ENCODE data around the gene COA7. TPM values are rescaled to one million over a fixed set of nuclear protein-coding genes. Genes with fewer than 3 reads are reported as not detected.
A peak's percentile ranks its signal among the peaks of the same experiment; 100 is the strongest.
"Not testable (repeated sequence)": the region's sequence is repeated elsewhere in the genome, so short reads cannot be mapped to it uniquely, and the experiment has no call there.

The COA7 gene
- polyA plus RNA-seq, 6 donors from 2014 or later: 1.3 to 2.3 (median 1.8) TPM

DNA sequence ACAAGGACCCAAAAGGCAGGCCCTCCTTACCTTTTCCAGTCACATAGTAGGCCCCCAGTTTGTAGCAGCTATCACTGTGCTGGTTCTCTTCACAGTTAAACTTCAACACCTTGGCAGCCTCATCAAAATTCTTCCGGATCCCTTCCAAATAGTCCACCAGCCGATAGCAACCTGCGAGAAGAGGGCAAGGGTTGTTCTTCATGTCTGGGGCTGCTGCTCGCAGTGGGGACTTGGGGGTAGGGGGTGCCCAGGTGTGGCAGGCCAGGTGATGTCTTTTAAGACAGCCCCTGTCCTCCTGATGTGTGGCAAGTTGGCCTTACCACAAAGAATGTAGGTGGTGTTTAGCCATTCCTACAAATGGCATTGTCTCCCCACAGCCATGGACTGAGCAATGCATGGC lies 5.5 kb downstream of the COA7 start:
- no peak for ATAC-seq (ENCODE audit: low read depth in 2 of 2)
- H3K36me3 Mint-ChIP-seq: peaks cover 7 to 10% of the 10 kb centered on the region in 2 donors
- no peak overlapping the region for H3K27ac Mint-ChIP-seq
- H3K9me3 Mint-ChIP-seq: no peaks in the 10 kb centered on the region
- no peaks in the 10 kb centered on the region for H3K27me3 Mint-ChIP-seq
- no peak for DNase-seq
- H3K4me3 Mint-ChIP-seq: no peak overlapping the region
- H3K4me1 Mint-ChIP-seq: peaks cover 7 to 21% (median 13%) of the 10 kb centered on the region in 3 donors

DNA sequence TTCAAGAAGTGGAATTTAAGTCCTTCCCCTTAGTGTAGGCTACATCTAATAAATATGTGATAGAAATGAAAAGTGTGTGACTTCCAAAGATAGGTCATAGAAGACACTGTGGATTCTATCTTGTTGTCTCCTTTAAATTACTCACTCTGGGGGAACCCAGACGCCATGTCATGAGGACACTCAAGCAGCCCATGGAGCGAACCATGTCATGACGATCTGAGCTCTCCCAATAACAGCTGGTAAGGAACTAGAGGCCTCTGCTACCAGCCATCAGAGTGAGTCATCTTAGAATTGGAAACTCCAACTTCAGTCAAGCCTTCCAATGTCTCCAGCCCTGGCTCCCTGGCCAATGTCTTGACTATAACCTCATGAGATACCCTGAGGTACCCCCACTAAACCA lies 6.3 kb downstream of the COA7 start:
- ATAC-seq (ENCODE audit: low read depth in 2 of 2): no peak
- no peaks in the 10 kb centered on the region for H3K9me3 Mint-ChIP-seq
- no peaks in the 10 kb centered on the region for H3K27me3 Mint-ChIP-seq
- peaks cover 7 to 18% of the 10 kb centered on the region in 2 donors for H3K36me3 Mint-ChIP-seq
- H3K27ac Mint-ChIP-seq: peak overlapping the region in 1 of 6 donors; percentile 15
- no peak for DNase-seq
- peaks cover 6 to 19% (median 9%) of the 10 kb centered on the region in 3 donors for H3K4me1 Mint-ChIP-seq
- H3K4me3 Mint-ChIP-seq: no peak overlapping the region

DNA sequence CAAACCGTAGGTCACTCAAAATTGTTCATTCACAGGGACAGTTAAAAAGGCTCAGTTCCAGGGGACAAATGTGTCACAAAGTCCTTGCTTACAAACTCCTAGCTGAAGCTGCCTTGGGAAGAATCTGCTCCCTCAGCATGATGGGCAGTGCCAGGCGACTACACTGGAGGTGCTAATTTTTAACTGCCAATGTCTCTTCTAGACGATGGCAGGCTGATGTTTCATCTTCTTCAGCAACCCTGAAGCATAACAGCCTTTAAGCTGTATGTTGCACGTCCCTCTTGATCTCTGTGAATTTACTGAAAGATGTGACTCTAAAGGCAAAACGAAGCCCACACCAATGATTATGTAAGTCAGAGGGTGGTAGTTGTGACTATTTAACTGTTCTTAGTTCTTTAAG lies 11.3 kb downstream of the COA7 start:
- Mint-ChIP-seq H3K27me3 (no peaks in the 10 kb centered on the region), H3K9me3 (peaks cover 0 to 2% (median 0%) of the 10 kb centered on the region in 7 donors), H3K4me3 (no peak overlapping the region), H3K36me3 (peaks cover 8 to 11% of the 10 kb centered on the region in 2 donors), H3K4me1 (peaks cover 7 to 31% (median 27%) of the 10 kb centered on the region in 3 donors), H3K27ac (peak overlapping the region in 1 of 6 donors; percentile 91)
- DNase-seq (no peak), ATAC-seq (ENCODE audit: low read depth in 2 of 2) (no peak)

DNA sequence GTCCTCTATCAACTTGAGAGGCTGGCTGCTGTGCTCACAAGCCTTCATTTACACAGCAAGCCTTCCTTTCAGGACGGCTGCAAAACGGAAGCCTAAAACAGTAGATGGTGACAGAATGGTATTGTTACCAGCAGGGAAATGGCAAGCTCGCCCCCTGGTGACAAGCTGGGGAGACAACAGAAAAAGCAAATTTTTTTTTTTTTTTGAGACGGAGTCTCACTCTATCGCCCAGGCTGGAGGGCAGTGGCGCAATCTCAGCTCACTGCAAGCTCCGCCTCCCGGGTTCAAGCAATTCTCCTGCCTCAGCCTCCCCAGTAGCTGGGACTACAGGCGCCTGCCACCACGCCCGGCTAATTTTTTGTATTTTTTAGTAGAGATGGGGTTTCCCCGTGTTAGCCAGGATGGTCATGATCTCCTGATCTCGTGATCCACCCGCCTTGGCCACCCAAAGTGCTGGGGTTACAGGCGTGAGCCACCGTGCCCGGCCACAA lies 11.8 kb downstream of the COA7 start:
- not testable (repeated sequence) for H3K36me3 Mint-ChIP-seq, H3K9me3 Mint-ChIP-seq, H3K27me3 Mint-ChIP-seq
- Mint-ChIP-seq H3K27ac (peak overlapping the region in 5 of 6 donors; percentile 57 to 91 (median 81)), H3K4me3 (peak overlapping the region in 7 of 8 donors; percentile 15 to 73 (median 34)), H3K4me1 (peaks cover 7 to 29% (median 27%) of the 10 kb centered on the region in 3 donors)
- peak; percentile 76 for DNase-seq
- peak; percentile 99 for ATAC-seq (ENCODE audit: low read depth in 2 of 2)

DNA sequence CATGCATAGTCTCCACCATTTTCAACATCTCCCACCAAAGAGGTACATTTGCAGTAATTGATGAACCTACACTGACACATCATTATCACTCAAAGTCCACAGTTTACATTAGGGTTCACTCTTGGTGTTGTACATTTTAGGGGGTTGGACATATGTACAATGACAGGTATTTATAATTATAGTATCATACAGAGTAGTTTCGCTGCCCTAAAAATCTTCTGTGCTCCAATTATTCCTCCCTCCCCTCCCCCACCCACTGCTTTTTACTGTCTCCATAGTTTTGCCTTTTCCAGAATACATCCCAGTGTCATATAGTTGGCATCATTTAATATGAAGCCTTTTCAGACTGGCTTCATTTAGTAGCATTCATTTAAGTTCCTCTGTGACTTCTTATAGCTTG lies 13.6 kb downstream of the COA7 start:
- Mint-ChIP-seq H3K4me3 (no peak overlapping the region), H3K27ac (peak overlapping the region in 3 of 6 donors; percentile 4 to 81 (median 7)), H3K9me3 (peaks cover 0 to 2% (median 0%) of the 10 kb centered on the region in 7 donors), H3K27me3 (no peaks in the 10 kb centered on the region), H3K4me1 (peaks cover 11 to 33% (median 29%) of the 10 kb centered on the region in 3 donors), H3K36me3 (peaks cover 8 to 15% of the 10 kb centered on the region in 2 donors)
- no peak for DNase-seq
- ATAC-seq (ENCODE audit: low read depth in 2 of 2): no peak

DNA sequence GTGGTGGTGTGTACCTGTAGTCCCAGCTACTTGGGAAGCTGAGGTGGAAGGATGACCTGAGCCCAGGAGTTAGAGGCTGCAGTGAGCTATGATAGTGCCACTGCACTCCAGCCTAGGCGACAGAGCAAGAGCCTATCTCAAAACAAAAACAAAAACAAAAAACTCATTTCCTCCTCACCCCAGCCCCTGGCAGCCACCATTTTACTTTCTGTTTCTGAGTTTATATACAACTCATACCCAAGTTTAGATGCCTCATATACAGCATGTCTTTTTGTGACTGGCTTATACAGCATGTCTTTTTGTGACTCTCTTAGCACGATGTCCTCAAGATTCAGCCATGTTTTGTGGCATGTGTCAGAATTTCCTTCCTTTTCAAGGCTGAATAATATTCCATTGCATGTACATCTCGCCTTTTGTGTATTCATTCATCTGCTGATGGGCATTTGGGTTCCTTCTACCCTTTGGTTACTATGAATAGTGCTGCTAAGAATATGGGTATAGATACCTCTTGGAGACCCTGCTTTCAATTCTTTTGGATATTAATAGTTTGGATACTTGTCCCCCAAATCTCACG lies 14.7 kb downstream of the COA7 start:
- peaks cover 13 to 15% of the 10 kb centered on the region in 2 donors for H3K36me3 Mint-ChIP-seq
- no peak for ATAC-seq (ENCODE audit: low read depth in 2 of 2)

DNA sequence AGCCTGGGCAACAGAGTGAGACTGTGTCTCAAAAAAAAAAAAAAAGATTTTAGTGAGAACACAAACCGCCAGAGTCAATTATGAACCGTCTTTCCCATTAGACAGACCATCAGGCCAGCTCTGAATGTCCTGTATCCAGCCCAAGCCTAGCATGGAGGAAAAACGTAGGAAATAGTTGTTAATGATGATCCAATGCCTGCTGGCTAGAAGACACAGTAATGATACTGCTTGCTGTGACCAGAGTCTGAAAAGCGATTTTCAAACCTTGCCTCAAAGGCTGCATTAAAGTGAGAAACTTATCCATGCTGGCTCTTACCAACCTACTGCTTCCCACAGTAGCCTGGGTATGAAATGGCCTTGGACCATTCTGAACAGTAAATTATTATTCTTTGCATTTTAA lies 17.0 kb downstream of the COA7 start:
- Mint-ChIP-seq H3K4me3 (no peak overlapping the region), H3K27me3 (no peaks in the 10 kb centered on the region), H3K9me3 (peaks cover 0 to 2% (median 0%) of the 10 kb centered on the region in 7 donors), H3K27ac (peak overlapping the region in 1 of 6 donors; percentile 50), H3K36me3 (peaks cover 7 to 13% of the 10 kb centered on the region in 2 donors), H3K4me1 (peaks cover 18 to 22% (median 21%) of the 10 kb centered on the region in 3 donors)
- DNase-seq (no peak), ATAC-seq (ENCODE audit: low read depth in 2 of 2) (no peak)

More for the DNA sequence above, 14.7 kb downstream of the COA7 start:
- H3K27me3 Mint-ChIP-seq: no peaks in the 10 kb centered on the region
- peaks cover 0 to 2% (median 0%) of the 10 kb centered on the region in 7 donors for H3K9me3 Mint-ChIP-seq
- no peak overlapping the region for H3K4me3 Mint-ChIP-seq
- peaks cover 16 to 33% (median 32%) of the 10 kb centered on the region in 3 donors for H3K4me1 Mint-ChIP-seq
- DNase-seq: no peak
- peak overlapping the region in 1 of 6 donors; percentile 81 for H3K27ac Mint-ChIP-seq

DNA sequence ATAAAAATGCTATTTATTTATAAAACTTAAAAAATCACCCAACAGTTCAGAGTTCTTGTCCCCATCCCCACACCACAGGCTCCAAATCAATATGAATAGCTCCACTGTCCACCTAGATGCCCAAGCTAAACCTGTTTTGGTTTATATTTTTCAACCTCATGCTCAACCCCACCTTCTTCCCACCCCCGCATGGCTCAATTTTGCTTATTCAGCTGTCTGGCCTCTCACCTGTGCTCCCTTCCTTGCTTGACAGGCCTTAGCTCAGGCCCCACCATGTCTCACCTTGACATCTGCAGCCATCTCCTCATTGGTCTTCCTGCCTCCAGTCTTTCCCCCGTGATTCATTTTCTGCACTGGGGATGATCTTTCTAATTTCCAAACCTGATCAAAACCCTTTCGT lies 17.8 kb downstream of the COA7 start:
- Mint-ChIP-seq H3K36me3 (peaks cover 7 to 13% of the 10 kb centered on the region in 2 donors), H3K4me1 (peaks cover 13 to 15% (median 15%) of the 10 kb centered on the region in 3 donors), H3K4me3 (no peak overlapping the region), H3K27me3 (no peaks in the 10 kb centered on the region), H3K9me3 (peaks cover 0 to 2% (median 0%) of the 10 kb centered on the region in 7 donors), H3K27ac (peak overlapping the region in 4 of 6 donors; percentile 10 to 53 (median 47))
- no peak for ATAC-seq (ENCODE audit: low read depth in 2 of 2)
- DNase-seq: no peak

DNA sequence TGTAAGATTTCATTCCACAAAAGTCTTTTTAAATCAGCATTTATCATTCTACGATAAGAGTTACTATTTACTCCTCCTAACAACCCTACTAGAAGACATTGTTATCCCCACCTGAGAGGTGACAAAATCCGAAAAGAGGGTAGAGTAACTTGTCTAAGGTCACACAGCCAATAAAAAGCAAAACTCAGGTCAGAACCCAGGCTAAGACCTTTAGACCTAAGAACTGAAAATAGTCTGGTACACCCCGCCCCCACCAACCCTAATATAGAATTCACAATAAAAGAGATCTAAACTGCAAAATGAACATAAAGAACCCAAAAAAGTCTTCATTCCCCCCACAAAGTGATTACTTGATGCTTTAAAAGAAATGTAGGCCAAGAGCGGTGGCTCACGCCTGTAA lies 18.6 kb downstream of the COA7 start:
- peaks cover 0 to 2% (median 0%) of the 10 kb centered on the region in 7 donors for H3K9me3 Mint-ChIP-seq
- ATAC-seq (ENCODE audit: low read depth in 2 of 2) (no peak), DNase-seq (no peak)
- H3K4me1 Mint-ChIP-seq: peaks cover 7 to 12% (median 10%) of the 10 kb centered on the region in 3 donors
- peaks cover 7 to 13% of the 10 kb centered on the region in 2 donors for H3K36me3 Mint-ChIP-seq
- no peaks in the 10 kb centered on the region for H3K27me3 Mint-ChIP-seq
- H3K4me3 Mint-ChIP-seq: no peak overlapping the region
- H3K27ac Mint-ChIP-seq: peak overlapping the region in 2 of 6 donors; percentile 15 to 90

DNA sequence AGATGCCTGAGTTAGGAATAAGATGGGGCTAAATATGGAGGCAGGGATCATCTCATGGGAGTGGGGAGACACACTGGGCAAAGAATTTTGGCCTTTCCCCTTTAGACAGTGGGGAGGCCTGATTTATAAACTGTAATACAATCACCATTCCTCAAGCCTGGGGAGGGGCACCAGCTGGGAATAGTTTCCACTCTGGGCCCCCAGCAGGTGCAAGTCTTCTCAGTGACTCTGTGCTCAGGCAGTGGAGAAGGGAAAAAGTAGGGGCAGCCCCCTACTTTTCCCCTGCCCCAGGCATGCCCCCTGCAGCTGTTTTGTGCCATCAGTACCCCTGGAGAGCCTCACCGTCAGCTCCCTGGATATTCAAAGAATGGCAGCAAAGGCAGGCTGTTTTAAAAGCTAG lies 19.1 kb downstream of the COA7 start:
- H3K27ac Mint-ChIP-seq: peak overlapping the region in 2 of 6 donors; percentile 72 to 90
- H3K4me3 Mint-ChIP-seq: no peak overlapping the region

DNA sequence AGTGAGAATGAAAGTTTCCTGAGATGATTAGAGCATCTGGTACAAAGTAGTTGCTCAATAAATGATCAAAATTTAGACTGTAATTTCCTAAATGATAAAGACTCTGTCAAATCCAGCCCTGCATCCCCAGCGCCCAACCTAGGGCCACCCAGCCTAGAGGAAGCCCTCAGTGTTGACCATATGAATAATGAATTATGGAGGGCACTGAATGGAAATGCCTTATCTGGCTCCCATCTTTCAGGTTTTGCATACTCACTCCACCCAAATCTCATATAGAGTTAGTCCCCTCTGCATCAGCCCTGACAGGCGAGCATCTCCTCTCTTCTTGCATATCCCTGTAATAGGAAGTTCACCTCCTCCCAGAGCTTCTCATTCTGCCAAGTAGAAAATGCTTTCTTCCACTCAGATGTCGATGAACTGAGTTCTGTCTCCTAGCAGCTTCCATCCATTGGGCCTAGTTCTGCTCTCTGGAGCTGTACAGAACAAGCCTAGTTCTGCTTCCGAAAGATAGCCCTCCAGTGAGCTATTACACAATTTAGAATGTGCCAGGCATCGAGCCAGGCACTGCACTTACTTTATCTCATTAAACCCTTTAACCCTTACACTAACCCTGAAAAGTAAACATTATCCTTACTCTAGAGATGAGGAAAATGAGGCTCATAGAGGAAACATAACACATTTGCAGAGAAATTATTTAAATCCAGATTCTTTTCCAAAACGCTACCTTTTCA lies 20.9 kb downstream of the COA7 start:
- ATAC-seq (ENCODE audit: low read depth in 2 of 2) (no peak), DNase-seq (no peak)
- no peaks in the 10 kb centered on the region for H3K27me3 Mint-ChIP-seq
- peaks cover 6 to 12% (median 7%) of the 10 kb centered on the region in 3 donors for H3K4me1 Mint-ChIP-seq
- no peaks in the 10 kb centered on the region for H3K9me3 Mint-ChIP-seq
- no peak overlapping the region for H3K4me3 Mint-ChIP-seq
- H3K27ac Mint-ChIP-seq: peak overlapping the region in 1 of 6 donors; percentile 57
- H3K36me3 Mint-ChIP-seq: peaks cover 7 to 10% of the 10 kb centered on the region in 2 donors

More for the DNA sequence above, 19.1 kb downstream of the COA7 start:
- no peak for ATAC-seq (ENCODE audit: low read depth in 2 of 2)
- H3K9me3 Mint-ChIP-seq: peaks cover 0 to 2% (median 0%) of the 10 kb centered on the region in 7 donors
- H3K4me1 Mint-ChIP-seq: peaks cover 6 to 12% (median 7%) of the 10 kb centered on the region in 3 donors
- no peak for DNase-seq
- peaks cover 7 to 11% of the 10 kb centered on the region in 2 donors for H3K36me3 Mint-ChIP-seq
- no peaks in the 10 kb centered on the region for H3K27me3 Mint-ChIP-seq

DNA sequence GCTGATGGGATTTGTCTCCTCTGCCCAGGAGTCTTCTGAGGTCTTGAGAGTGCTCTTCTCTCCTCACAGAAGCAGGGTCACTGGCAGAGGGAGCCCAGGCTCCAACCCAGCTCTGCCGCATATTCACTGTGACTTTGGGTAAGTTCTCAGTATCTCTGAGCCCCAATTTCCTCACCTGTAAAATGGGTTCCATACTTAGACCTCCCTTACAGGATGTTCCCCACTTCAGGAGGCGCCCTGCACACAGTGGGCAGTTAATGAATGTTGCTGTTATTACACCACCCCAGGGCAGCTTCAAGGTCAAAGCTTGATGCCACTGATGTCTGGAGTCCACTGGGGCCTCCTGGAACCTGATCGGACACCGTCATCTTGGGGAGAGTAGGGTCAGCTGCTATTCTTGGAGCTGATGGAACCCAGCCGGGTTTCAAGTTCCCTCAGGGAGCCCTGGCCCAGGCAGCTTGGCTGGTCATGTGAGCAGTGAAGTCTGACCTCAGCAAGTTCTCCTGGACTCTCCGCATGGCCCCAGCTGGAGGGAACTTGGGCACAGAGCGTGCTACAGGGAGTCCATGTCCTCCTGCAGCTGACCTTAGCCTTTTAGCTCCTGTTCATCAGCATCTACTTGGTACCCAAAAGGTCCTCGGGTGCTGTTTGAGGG lies 21.8 kb downstream of the COA7 start:
- H3K9me3 Mint-ChIP-seq: no peaks in the 10 kb centered on the region
- ATAC-seq (ENCODE audit: low read depth in 2 of 2) (no peak), DNase-seq (no peak)
- peak overlapping the region in 1 of 6 donors; percentile 18 for H3K27ac Mint-ChIP-seq
- H3K27me3 Mint-ChIP-seq: no peaks in the 10 kb centered on the region
- peaks cover 7 to 10% of the 10 kb centered on the region in 2 donors for H3K36me3 Mint-ChIP-seq
- H3K4me3 Mint-ChIP-seq: no peak overlapping the region
- peaks cover 6 to 12% (median 7%) of the 10 kb centered on the region in 3 donors for H3K4me1 Mint-ChIP-seq

All from naive B cell (primary cell).